ENCODE measurements around the gene NOX1. TPM values are rescaled to one million over a fixed set of nuclear protein-coding genes. Genes with fewer than 3 reads are reported as not detected.

The NOX1 gene
- total and polyA plus RNA-seq, 2 of the 13 experiments (the other 11 are each of a cell fraction or from before 2014, with no cell fraction given): 0.07 TPM; not detected in 1

DNA sequence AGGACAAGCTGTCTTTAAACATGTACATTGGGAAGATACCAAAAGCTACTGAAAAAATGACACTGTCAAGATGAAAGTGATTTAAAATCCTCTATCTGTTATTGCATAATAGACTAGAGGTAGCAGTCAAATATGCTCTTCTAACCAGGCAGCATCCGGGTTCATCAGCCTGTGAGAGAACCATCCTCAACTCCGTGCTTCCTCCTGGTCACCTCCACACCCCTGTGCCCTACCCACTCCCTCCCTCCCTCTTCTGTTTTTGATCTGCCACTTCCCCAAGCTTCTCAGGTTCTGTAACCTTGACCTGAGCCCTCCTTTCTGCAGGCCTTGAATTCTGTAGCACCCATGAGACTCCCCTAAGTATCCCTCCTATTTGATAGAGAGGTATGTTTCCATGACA, 5.9 kb downstream of the NOX1 start:
- DNase-seq (ENCODE audit: low spot score): no peak
- no peaks in the 10 kb centered on the region for H3K79me2 ChIP-seq (ENCODE audit: insufficient read depth, low read length)
- BruUV-seq (replicated peaks): no TSS peak
- no peak overlapping the region for H3K4me2 ChIP-seq (ENCODE audit: low read depth, low read length)
- intact Hi-C loops (cut with micrococcal nuclease; ENCODE audit: unreplicated experiment) (no loop called here), in situ Hi-C loops (cut with HindIII; ENCODE audit: extremely low pct_ligation_motif_present, low pct_unique_long_range_greater_than_20kb) (no loop called here)
- no peak for FAIRE-seq
- no peak overlapping the region for H3K4me3 ChIP-seq (replicated peaks in 1 of 3; ENCODE audit: insufficient read depth in 1 of 3, low read depth in 2 of 3, low read length in 3 of 3)
- no peak overlapping the region for H3K27ac ChIP-seq (ENCODE audit: extremely low read length, insufficient read depth, low read length)
- CTCF ChIA-PET (ENCODE audit: low intra/inter-chr PET ratio, low total read pairs): no interaction called here
- POLR2A ChIA-PET: no interaction called here
- H4K20me1 ChIP-seq (ENCODE audit: insufficient read depth, low read length): no peaks in the 10 kb centered on the region
- TF ChIP-seq ZBTB7B (CRISPR knock-in tag; IDR thresholded peaks at IDR 0.05) (no peak), AGO1 (IDR thresholded peaks at IDR 0.05; ENCODE audit: low read depth, low read length, poor library complexity, severe bottlenecking) (no peak), ADNP (CRISPR knock-in tag; IDR thresholded peaks at IDR 0.05) (no peak), SCMH1 (CRISPR knock-in tag; IDR thresholded peaks at IDR 0.05; ENCODE audit: borderline replicate concordance) (no peak), FOXK2 (IDR thresholded peaks at IDR 0.05) (no peak), PAF1 (CRISPR knock-in tag; IDR thresholded peaks at IDR 0.05) (no peak), SRF (IDR thresholded peaks at IDR 0.05; ENCODE audit: low read depth, low read length) (no peak), ZNF124 (CRISPR knock-in tag; IDR thresholded peaks at IDR 0.05) (no peak), XRCC5 (optimal IDR thresholded peaks at IDR 0.05; ENCODE audit: low read length) (no peak), RFXAP (CRISPR knock-in tag; IDR thresholded peaks at IDR 0.05; ENCODE audit: borderline replicate concordance) (no peak)
- no peaks in the 10 kb centered on the region for H3K36me3 ChIP-seq (replicated peaks in 1 of 2; ENCODE audit: control insufficient read depth in 1 of 2, insufficient read depth in 2 of 2, low read length in 2 of 2)
- no peaks in the 10 kb centered on the region for H3K4me1 ChIP-seq (ENCODE audit: insufficient read depth, low read length)
- WGBS (ENCODE audit: low lambda C conversion rate): 9% methylated on average over 2 of the region's 2 CpGs
- no peak for ATAC-seq
- H3K27me3 ChIP-seq (ENCODE audit: control insufficient read depth in 1 of 2, insufficient read depth in 2 of 2, low read length in 2 of 2): no peaks in the 10 kb centered on the region
- no peak overlapping the region for H2AFZ ChIP-seq (ENCODE audit: low read length)
- H3K9me3 ChIP-seq (ENCODE audit: low read length): no peaks in the 10 kb centered on the region
- H3K9ac ChIP-seq (ENCODE audit: insufficient read depth, low read depth, low read length): no peak overlapping the region

GRCh38 chrX:100864657-100865391, 9.3 kb downstream of the NOX1 start:
- H4K20me1 ChIP-seq (ENCODE audit: insufficient read depth, low read length): no peaks in the 10 kb centered on the region
- CTCF ChIA-PET (ENCODE audit: low intra/inter-chr PET ratio, low total read pairs): no interaction called here
- H3K9me3 ChIP-seq (ENCODE audit: low read length): no peaks in the 10 kb centered on the region
- no TSS peak for BruUV-seq (replicated peaks)
- H3K9ac ChIP-seq (ENCODE audit: insufficient read depth, low read depth, low read length): no peak overlapping the region
- no peak for DNase-seq (ENCODE audit: low spot score)
- H3K4me2 ChIP-seq (ENCODE audit: low read depth, low read length): no peak overlapping the region
- POLR2A ChIA-PET: no interaction called here
- H2AFZ ChIP-seq (ENCODE audit: low read length): no peak overlapping the region
- H3K79me2 ChIP-seq (ENCODE audit: insufficient read depth, low read length): no peaks in the 10 kb centered on the region
- intact Hi-C loops (cut with micrococcal nuclease; ENCODE audit: unreplicated experiment): no loop called here
- no peak for ATAC-seq
- 51% methylated on average over 2 of the region's 2 CpGs for WGBS (ENCODE audit: low lambda C conversion rate)
- H3K4me1 ChIP-seq (ENCODE audit: insufficient read depth, low read length): no peaks in the 10 kb centered on the region
- H3K27me3 ChIP-seq (ENCODE audit: control insufficient read depth in 1 of 2, insufficient read depth in 2 of 2, low read length in 2 of 2): no peaks in the 10 kb centered on the region
- no peaks in the 10 kb centered on the region for H3K36me3 ChIP-seq (replicated peaks in 1 of 2; ENCODE audit: control insufficient read depth in 1 of 2, insufficient read depth in 2 of 2, low read length in 2 of 2)
- no peak overlapping the region for H3K4me3 ChIP-seq (replicated peaks in 1 of 3; ENCODE audit: insufficient read depth in 1 of 3, low read depth in 2 of 3, low read length in 3 of 3)
- in situ Hi-C loops (cut with HindIII; ENCODE audit: extremely low pct_ligation_motif_present, low pct_unique_long_range_greater_than_20kb): no loop called here
- H3K27ac ChIP-seq (ENCODE audit: extremely low read length, insufficient read depth, low read length): no peak overlapping the region
- no peak for FAIRE-seq
- no peak for TF ChIP-seq ZMAT5 (CRISPR knock-in tag; IDR thresholded peaks at IDR 0.05; ENCODE audit: borderline replicate concordance, low read depth)
- TF ChIP-seq EED (CRISPR knock-in tag; IDR thresholded peaks at IDR 0.05): no peak
- TF ChIP-seq ZBTB20 (CRISPR knock-in tag; IDR thresholded peaks at IDR 0.05; ENCODE audit: borderline replicate concordance, low read depth): no peak
- no peak for TF ChIP-seq ASH2L (IDR thresholded peaks at IDR 0.05; ENCODE audit: insufficient read length, low read depth, low read length)
- TF ChIP-seq PCBP2 (optimal IDR thresholded peaks at IDR 0.05; ENCODE audit: low read depth, low read length, poor library complexity, severe bottlenecking): no peak
- no peak for TF ChIP-seq BCL6 (CRISPR knock-in tag; IDR thresholded peaks at IDR 0.05)
- no peak for TF ChIP-seq BHLHE40 (IDR thresholded peaks at IDR 0.05; ENCODE audit: low read length)
- TF ChIP-seq ZNF563 (CRISPR knock-in tag; IDR thresholded peaks at IDR 0.05): no peak
- TF ChIP-seq ZSCAN31 (CRISPR knock-in tag; IDR thresholded peaks at IDR 0.05; ENCODE audit: low read depth): no peak
- TF ChIP-seq, protein P1, sequence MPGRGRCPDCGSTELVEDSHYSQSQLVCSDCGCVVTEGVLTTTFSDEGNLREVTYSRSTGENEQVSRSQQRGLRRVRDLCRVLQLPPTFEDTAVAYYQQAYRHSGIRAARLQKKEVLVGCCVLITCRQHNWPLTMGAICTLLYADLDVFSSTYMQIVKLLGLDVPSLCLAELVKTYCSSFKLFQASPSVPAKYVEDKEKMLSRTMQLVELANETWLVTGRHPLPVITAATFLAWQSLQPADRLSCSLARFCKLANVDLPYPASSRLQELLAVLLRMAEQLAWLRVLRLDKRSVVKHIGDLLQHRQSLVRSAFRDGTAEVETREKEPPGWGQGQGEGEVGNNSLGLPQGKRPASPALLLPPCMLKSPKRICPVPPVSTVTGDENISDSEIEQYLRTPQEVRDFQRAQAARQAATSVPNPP (CRISPR knock-in tag; IDR thresholded peaks at IDR 0.05): no peak
